Measurements from ENCODE around the gene KCNA2.

Gene KCNA2

DNA sequence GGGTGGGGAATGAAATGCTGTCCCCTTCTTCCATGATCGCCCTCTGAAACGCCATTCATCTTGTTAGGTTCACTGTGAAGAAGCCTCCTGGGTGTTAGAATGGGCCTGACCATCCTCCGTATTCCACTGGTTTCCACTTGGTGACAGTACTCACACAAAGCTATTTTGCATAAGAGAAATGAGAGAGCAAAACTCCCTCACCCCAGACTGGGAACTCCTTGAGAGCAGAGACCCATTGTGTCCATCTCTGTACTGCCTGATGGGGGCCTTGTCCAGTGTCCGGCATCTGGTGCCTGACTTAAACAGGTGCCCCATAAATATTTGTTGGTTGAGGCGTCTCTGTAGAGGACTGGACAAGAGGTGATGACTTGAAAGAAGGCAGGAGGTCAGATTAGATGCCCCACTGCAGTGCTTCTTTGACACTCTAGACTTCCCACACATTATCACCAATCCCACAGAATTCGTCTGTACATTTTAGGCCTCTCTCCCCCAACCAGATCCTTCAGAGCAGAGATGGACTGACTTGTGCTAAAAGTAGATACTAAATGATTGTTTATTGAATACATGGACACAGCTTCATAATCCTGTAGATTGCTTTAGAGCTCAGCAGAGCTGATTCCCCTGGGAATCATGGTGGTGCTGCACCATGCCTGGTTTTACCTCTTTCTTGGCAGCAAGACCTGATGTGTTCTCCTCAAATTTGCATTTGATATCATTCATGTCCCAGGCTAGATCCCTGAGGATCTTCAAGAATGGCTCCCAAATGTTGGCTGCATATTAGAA is 22.4 kb upstream of the KCNA2 start:
- no peak for DNase-seq (ENCODE audit: low spot score)

DNA sequence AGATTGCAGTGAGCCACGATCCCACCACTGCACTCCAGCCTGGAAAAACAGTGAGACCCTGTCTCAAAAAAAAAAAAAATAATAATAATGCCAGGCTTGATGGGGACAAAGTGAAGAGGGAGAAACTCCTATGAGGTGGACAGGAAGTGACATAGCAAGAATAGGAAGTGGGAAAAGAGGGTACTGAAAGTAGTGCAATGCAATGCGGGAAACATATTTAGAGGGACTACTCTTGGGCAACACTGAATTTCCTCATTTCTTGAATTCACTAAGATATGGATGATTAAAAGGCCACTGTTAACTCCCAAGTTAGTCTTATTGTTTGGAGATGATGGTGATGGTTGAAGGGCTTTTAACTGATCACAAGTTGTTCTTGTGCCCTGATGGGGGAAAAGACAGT is 21.6 kb upstream of the KCNA2 start:
- no peak for DNase-seq (ENCODE audit: low spot score)

DNA sequence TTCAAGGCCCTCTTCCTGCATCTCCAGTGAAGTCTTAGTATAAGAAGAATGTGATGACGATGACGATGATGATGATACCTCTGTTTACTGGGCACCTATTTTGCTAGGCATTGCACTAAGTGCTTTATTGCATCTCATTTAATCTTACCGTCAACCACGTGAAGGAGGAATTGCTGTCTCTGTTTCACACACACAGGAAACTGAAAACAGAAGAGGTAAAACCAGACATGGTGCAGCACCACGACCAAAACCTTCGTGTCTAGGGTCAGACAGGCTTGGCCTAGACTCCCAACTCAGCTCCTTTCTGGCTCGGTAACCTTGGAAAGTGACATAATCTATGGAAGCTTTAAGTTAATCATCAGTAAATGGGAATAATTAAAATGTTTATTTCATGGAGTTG is 20.7 kb upstream of the KCNA2 start:
- DNase-seq (ENCODE audit: low spot score), result no peak

DNA sequence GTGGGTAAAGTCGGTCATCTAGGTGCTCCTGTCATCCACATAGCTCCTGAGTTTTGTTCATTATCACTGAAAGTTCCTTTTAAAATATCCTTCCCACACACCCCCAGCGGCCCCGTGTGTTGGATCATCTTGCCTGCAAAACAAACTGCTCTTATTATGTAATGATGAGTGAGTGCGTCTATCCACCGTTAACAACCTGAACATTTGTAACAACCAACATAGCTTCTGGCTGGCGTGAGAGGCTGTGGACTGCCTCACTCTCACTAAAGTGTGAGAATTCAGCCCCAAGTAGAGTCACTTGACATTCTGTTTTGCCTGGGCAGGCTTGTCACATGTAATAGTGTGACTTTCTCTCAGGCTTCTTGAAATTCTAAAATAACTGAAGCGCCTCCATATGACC is 14.5 kb upstream of the KCNA2 start:
- no peak for DNase-seq (ENCODE audit: low spot score)

DNA sequence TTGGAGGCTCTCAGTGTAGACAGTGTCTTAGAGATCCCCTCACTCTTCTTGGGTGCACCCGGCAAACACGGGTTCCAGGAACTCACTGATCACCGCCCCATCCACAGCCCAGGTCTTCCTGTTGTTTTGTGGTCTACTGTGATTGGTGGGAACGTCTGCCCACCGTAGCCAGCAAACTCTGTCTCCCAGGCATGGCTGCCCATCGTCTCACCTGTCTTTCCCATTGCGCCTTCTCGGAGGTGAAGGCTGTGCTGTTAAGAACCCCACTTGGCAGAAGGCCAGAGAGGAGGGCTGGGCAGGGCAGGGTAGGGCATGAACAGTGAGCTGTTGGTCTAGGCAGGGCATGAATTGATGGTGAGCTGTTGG is 14.1 kb upstream of the KCNA2 start:
- DNase-seq (ENCODE audit: low spot score), result no peak

DNA sequence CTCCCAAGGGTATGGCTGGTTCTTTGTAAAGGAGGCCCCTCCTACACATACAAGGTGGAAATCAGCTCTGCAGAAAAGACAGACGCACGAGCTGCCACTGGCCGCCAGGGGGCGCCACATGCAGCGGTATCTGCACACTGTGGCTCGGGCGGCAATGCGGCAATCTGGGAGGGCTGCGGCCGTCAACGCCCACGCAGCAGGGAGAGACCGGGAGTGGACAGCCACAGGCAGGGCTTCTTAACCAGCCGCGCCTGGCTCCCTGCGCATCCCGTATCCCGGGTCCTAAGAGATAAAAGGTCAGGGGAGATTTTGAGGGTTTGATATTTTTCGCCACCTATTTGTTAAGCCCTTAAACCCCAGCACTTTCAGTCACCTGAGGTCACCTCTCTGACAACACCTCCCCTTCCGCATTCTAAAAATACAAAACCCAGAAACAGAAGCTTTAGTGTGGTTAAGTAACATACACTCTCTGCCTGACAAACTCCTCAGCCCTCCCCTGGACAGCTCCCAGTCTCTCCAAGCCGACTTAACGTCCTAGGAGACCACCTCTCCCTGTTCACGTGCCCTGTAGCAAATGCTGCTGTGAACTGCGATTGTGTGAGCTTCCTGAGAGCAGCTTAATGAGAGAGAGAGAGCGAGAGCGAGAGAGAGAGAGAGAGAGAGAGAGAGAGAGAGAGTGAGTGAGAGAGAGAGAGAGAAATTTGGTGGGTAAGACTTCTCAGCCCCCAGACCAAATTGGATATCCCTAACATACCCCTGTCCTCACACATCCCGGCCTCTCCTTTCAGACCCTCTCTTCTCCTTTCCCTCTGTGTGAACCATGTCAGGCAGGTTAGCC is 13.5 kb upstream of the KCNA2 start:
- DNase-seq (ENCODE audit: low spot score), result peak; percentile 91

DNA sequence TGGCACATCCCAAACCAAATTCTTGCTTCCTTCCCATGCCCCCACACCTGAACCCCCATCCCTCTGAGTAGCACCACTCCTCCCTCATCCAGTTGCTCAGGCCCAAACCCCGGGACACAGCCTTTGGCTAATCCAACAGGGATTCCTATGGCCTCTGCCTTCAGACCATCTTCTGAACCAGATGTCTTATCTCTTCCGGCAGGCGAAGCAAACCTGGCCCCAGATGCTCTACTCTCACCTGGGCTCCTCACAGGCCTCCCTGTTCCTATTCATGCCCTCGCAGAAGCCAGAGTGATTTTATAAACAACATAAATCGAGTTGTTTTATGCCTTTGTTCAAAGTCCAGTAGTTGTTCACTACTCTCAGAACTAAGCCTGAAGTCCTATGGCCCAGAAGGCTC is 12.5 kb upstream of the KCNA2 start:
- no peak for DNase-seq (ENCODE audit: low spot score)

DNA sequence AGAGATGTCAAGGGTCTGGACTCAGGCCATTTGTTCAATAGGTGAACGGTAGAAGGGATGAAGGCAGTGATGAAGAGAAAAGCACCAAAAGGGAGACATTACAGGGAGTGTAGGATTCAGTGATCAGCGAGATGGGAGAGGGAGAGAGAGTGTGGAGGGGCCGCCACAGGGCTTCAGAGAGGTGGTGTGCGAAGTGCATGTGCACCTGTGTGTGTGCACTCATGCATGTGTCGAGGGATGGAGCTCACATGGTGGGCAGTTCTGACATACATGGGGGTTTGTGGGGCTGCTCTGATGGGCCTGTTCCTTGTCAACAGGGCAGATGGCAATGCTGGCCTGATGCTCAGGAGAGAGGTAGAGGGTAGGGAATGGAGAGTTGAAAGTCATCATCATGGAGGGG is 11.4 kb upstream of the KCNA2 start:
- DNase-seq (ENCODE audit: low spot score), result no peak

DNA sequence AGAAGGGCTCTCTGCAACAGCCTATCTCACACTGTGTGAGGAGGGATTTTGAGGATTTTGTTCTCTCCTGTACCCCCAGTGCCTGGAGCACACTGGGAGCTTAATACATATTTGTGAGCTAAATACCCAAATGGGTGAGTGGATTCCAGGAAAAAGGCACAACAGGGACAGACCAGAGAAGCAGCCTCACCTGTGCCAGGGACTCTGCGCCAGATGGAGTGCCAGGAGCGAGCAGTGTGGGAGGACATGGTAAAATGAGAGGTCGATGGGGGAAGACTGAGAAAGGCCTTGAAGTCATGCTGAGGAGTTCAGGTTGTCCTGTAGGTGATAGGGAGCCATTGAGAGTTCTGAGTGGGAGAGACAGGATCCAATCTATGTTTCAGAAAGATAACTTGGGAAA is 11.0 kb upstream of the KCNA2 start:
- DNase-seq (ENCODE audit: low spot score), result no peak

DNA sequence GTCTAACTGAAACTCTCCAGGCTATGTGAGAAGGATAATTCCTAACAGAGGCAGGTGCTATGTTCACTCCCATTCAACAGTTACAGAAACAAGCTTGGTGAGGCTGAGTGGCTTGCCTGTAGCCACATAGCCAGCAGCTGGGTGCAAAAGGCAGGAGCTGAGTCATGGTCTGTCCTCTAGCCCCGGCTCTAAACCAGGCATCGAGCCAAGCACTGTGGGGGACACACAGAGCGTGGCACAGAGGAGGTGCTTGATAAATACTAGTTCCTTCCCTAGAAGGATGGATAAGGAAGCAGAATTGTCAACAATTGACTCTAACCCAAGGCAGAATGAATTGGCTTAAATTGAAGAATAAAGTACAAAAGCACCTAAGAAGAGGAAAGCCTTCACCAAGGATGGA is 10.4 kb upstream of the KCNA2 start:
- DNase-seq (ENCODE audit: low spot score), result no peak

DNA sequence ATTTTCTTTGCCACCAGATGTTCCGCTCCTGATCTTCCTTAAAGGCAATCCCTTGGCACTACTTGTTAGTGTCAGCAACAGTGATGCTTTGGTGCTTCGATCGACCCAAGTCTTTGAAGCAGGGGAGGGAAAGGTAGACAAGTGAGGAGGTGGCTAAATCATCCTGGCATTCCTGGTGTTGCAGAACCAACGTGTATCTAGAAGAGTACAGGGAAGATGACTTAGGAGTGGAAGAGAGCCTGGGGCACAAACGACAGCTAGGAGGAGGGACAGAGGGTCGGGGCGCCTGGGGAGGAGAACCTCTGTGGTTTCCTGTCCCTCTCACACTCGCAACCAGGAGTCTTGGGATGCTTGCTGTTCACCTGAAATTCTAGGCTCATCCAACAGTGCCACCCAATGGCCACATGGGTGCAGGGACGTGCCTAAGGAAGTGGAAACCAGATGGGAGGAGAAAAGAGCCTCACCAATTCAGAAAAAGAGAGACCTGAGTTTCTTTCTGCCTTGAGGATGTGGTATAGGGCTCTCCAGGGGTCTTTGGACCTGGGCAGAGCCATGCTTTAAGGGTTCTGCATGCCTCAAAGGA is 9.5 kb upstream of the KCNA2 start:
- DNase-seq (ENCODE audit: low spot score), result peak; percentile 70

DNA sequence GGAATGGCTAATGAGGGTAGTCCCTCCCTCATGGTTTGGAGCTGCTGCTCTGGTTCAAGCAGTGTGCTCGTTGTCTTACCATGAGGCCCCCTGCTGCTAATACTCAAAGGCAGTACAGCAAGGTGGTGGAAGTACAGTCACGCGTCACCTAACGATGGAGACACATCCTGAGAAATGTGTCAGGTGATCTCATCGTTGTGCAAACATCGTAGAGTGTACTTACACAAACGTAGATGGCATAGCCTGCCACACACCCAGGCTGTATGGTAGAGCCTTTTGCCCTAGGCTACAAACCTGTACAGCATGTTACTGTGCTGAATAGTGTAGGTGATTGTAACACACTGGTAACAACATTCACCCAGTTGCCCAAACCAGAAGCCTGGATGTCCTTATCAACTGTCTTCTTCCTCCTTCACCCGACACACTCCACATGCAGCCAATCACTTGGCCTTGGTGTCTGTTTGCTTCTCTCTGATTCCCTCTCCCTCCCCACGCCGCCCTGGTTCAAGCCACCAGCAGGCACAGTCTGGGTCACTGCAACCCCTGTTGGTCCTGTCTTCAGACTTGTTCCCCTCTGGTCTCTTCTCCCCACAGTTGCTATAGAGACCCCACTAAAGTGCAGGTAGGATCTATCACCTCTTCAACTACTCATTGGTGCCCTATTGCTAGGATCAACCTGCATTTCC is 6.0 kb upstream of the KCNA2 start:
- no peak for DNase-seq (ENCODE audit: low spot score)

DNA sequence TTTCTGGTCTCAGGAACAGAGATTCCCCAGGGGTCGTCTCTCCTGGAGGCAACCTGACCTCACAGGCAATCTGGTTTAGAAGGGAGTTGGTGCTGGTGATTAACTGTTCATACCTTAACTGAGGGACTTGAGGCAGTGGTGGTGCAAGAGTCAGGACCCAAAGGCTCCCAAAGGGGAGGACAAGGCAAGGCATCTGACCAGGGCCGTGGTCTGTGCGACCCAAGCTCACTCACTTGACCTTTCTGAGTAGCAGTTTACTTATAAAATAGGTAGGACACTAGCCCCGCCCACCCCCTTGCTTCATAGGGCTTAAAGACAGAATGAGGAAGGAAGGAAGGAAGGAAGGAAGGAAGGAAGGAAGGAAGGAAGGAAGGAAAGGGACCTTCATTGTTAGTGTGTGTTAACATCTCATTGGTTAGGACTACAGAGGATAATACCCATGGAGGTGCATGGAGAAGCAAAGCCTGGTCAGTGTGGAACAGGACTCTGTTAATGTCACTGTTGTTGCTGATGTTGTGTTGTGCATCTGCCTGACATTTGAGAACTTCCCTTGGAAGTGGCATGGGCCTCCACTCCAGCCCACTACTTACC is 4.6 kb upstream of the KCNA2 start:
- no peak for DNase-seq (ENCODE audit: low spot score)

DNA sequence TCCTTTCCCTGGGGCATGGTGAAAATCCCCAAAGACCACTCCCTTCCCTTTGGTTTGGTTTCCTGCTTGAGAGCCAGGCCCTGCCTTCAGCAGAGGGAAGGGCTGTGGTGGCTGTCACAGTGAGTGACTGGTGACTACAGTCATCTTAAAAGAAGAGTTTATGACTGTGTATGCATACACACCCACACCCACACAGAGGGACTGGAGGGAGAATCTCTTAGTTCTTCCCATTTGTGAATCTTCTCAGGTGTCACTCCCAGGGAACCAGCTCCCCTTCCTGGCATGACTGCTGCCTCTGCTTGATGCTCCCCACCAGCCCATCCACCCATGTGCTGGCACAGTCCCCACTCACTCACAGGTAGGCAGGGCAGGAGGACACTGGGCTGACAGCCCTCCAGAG is 3.9 kb upstream of the KCNA2 start:
- DNase-seq (ENCODE audit: low spot score), result peak; percentile 35

DNA sequence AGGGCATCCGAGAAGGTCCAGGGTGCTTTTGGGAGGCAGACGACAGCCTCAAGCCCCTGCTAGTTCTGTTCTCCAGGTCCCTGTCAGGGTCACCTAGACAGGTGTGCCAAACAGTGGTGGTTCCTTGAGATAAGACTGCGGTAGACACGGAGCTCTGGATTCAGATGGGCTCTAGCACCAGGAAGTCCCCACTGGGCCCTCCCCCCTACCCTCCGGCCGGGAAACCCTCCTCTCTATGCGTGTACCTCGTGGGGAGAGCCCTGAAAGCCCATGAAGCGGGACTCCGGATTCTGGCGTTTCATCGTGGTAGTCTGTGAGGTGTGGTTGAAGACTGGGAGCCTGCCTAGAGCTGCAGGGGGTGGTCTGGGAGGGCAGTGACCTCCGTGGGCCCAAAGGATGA is 2.1 kb upstream of the KCNA2 start:
- DNase-seq (ENCODE audit: low spot score), result no peak

DNA sequence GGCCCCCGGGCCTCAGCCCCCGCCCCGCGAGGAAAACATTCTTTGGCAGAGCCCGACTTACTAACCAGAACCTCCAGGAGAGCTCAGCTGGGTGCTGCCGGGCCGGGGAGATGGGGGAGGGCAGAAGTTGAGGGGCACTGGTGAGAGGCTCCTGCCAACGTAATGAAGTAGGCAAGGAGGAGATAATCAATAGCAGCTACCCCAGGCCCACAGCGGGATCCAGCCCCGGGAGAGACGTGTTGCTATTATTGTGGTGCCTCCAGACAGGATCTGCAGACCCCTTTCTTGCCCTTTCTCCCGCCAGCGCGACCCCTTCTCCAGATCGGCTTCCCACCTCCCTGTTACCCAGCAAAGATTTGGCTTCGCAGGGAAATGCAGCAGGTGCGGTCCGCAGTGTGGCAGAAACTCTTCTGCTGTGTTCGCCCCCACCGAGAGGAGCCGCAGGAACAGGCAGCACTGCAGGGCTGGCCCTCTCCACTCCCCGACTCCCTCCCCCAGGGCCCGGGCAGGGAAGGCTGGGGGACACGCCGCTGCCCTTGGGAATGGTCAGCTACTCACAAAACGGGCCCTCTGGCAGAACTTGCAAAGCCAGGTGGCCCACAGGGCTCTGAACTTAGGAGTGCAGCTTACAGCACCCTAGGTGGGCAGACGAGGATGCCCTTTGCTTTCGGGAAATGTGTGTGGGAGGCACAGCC is 1.5 kb upstream of the KCNA2 start:
- DNase-seq (ENCODE audit: low spot score), result no peak

DNA sequence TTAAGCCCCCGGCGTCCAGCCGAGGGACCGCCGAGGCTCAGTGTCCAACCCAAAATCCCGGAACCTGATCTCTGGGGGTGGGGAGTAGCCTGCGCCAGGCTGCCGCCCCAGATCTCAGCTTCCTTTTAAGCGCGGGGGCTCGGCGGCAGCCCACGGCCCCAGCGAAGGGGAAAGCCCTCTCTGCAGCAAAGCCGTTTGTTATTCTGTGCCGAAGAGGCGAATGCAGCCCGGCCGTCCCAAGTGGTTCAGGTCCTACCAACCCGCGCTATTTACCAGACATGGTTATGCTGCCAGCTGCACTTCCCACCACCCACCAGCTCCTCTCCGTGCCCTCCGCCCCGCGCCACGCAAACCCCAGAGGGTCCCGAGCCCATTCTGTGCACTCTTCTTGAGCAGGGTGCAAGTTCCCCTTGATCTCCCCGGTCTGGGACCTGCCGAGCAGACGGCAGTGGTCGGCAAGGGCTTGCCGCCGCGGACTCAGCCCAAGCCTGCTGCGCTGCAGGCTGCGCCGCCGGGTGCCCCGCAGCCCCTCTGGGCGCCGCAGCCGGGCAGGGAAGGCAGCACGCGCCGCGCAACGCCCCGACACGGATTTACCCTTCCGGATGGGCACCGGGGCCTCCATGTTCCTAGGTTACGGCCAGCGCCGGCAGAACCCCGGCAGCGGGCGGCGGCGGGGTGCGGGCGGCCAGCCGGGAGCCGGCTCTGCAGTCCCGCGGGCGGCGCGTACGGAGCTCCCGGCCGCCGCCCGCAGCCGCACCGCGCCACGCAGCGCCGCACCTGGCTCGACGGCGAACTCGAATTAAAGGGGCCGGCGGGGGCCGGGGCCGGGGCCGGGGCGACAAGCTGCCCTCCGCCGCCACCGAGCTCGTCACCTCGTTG is 738 bp upstream of the KCNA2 start:
- DNase-seq (ENCODE audit: low spot score), result no peak

DNA sequence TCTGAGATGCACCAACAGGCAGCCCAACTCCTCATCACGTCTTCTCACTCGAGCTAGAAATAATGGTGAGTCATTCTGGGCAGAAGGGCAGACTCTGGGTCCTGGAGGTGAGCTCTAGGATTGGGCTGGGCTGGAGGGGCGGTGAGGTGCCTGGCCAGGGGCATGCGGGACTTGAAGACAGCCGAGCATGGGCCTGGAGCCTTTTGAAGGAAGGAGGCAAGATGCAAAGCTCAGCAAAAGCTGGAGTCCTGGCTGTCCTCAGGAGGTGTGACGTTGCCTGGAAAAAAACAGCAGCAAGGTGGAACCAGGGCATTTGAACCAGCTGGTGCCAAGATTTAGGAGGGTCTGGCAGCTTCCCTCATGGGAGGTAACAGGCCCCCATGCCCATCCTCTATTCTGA is 712 bp downstream of the KCNA2 start:
- no peak for DNase-seq (ENCODE audit: low spot score)

DNA sequence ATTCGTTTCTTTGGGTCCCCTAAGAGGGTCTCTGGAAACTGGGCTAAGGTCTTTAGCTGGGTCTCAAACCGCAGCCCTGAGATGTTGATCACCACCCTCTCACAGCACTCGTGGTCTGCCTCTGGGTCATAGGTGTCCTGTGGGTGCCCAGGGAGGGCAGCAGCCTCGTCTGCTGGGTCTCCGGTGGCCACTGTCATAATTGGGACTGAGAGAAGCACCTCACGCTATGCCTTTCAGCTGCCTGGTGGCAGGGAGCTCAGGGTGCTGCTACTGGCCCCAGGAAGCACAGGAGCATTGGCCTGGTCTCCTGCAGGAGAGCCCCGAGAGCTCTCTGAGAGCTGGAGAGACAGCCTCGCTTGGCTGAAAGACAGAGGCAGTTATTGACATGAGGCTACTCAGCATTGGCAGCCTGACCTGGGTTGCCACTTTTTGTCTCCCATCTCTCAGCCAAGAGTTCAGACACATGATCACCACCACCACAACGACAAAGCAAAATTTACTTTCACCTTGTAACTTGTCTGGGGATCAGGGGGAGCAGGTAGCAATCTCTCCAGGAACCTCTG is 1.5 kb downstream of the KCNA2 start:
- DNase-seq (ENCODE audit: low spot score), result no peak

DNA sequence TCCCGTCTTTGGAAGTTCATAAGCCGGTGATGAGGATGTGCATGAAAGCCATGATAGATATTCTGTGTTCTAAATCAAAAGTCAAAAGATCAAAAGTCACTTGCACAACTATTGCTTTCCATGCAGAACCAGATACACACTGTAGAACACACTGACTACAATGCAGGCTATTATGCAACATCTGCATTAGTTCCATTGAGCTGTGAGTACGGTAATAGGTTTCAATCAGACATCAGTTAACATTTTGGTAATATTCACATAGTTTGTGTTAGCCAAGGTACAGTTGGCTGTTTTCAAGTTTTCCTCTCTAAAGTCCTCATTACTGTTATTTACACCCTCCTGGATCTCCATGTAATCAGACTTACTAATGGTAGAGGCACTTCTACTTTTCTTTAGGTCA is 3.1 kb downstream of the KCNA2 start:
- no peak for DNase-seq (ENCODE audit: low spot score)
